DND-41 (cell line): ENCODE results near the gene GRID1.

ENCODE experiments used
- CTCF ChIP-seq: IDR thresholded peaks from 2 replicates; pipeline ENCODE4 v1.5.1; 2012; ENCODE audit warnings: borderline replicate concordance, low read length, moderate library complexity, mild to moderate bottlenecking; ENCODE audit not compliant: poor library complexity, severe bottlenecking; ENCODE audit errors: extremely low read depth
- EZH2 ChIP-seq: IDR thresholded peaks from 3 replicates; pipeline ENCODE4 v1.6.1; 2012; ENCODE audit warnings: borderline replicate concordance, low read depth, mild to moderate bottlenecking, moderate library complexity, low read length, inconsistent platforms; ENCODE audit not compliant: severe bottlenecking

GRCh38 chr10:86234107-86234506 lies 132.5 kb downstream of the GRID1 start:
- TF ChIP-seq CTCF (no peak), EZH2 (no peak)
